Loucy (cell line): ENCODE data around the gene CEP126.

ENCODE experiments used
- CTCF ChIP-seq: fragments of 200-600 bp; sonication (generic); conservative IDR thresholded peaks from 2 replicates; pipeline ENCODE4 v1.5.1; 2014; ENCODE audit warnings: mild to moderate bottlenecking, antibody characterized with exemption, low read length
- EZH2phosphoT487 ChIP-seq: fragments of 200-600 bp; IDR thresholded peaks from 2 replicates; pipeline ENCODE4 v1.6.1; 2018; ENCODE audit warnings: antibody characterized with exemption, mild to moderate bottlenecking, moderate library complexity, borderline replicate concordance

DNA sequence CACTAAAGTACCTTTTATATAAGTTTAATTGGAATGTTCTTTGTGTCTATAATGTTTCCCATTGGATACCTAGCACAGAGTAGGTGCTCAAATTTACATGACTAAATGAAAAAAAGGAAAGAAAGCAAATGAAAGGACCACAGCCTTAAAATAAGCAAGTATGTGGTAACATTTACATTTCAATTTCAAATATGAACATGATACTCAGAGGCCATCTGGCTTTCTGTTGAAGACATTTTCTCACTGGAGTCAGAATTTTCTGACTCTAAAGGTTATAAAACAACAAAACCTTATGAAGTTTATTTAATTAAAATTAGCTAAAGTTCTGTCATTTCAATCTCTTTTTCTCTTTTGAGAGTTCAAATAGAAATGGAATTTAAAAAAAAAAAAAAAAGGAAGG lies 2.4 kb downstream of the CEP126 start:
- TF ChIP-seq CTCF (no peak), EZH2phosphoT487 (no peak)
